Measurements from ENCODE around the gene ARHGAP6.
"Not testable (repeated sequence)": the region's sequence is repeated elsewhere in the genome, so short reads cannot be mapped to it uniquely, and the experiment has no call there.

Gene ARHGAP6

DNA sequence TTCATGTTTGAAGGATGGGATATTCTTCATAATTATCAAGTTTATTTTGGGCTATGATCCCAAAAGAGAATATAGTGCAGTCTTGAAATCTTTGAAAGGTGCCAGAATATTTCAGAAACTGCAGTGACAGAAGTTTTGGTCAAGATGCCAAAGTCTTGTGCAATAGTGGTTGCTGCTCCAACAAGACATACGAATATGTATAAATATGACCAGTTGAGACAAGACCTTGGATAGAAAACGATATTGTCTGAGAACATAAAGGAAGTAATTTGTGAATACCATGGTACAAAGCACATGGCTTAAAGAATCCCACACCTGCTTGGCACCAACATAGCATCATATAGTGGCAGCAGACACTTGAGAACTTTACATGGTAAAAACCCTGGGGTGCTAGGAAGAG, 421.1 kb downstream of the ARHGAP6 start:
- DNase-seq (ENCODE audit: low spot score), result no peak

DNA sequence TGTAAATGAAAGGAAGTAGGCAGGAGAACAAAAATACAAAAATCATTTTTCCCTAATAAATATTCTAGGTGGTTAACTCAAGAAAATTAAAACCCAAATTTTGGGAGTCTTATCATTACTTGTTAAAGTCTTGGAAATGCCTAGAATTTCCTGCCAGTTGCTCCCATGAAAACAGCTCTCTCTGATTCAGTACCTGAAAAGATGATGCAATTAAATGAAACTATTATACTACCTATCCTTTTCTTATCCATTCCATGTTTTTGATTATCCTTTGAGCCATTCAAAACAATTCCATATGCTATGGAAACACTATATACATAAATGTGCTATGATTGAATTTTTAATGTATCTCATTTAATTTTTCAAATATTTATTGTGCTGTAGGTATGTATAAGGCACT, 423.0 kb downstream of the ARHGAP6 start:
- DNase-seq (ENCODE audit: low spot score), result no peak

DNA sequence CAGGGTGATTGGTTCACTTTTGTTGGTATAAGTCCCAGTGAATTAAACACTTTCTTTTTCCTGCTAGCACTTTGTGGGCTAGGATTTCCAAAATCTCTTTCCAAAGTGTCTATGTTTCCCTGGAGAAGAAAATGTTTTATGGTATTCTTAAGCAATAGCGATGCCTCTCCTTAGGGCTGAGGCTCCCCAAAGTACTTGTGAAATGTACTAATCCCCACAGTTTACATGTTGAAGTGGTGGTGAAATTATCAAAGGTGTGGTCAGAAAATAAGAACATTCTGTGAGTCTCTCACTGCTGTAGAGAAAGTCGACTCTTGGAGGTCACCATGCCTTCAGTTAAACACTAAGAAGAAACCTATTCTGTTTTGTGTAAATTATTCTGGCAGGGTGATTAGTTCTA, 424.0 kb downstream of the ARHGAP6 start:
- no peak for DNase-seq (ENCODE audit: low spot score)

- no peak for DNase-seq (ENCODE audit: low spot score)
Observed at GRCh38 chrX:11239230-11239629, 426.5 kb downstream of the ARHGAP6 start.

- DNase-seq (ENCODE audit: low spot score), result not testable (repeated sequence)
Observed at GRCh38 chrX:11235377-11235776, 430.3 kb downstream of the ARHGAP6 start.

DNA sequence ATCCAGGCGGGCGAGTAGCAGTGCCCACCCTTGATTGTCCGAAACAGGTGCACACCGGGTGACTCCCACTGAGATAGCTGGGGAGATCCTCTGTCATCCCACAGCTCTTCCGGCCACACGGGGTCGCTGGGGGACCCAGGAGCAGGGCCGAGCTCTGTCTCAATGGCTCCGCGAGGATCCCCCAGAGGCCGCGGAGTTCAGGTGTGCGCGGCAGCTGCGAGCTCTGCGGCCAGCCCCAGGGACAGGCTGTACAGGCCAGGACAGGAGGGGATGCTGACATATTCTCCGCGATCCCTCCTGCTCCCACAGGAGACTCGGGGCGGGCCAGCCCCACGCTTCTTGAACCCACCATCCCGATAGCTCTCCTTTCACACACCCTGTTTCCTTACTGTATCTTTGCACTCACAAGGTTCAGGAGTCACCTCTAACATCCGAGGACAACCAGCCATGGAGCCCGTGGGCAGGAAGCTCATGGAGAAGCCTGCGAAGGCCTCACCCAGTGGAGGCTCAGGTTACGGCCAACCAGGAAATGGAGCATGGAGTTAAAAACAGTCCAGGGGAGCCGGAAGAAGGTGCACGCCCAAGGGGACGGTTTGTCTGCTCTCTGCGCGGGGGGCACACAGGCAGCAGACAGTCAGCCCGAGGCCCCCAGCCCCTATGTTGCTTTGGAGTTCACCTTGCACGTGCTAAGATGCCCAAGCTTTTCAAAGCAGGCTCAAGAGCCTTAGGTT, 450.4 kb downstream of the ARHGAP6 start:
- DNase-seq (ENCODE audit: low spot score), result no peak

DNA sequence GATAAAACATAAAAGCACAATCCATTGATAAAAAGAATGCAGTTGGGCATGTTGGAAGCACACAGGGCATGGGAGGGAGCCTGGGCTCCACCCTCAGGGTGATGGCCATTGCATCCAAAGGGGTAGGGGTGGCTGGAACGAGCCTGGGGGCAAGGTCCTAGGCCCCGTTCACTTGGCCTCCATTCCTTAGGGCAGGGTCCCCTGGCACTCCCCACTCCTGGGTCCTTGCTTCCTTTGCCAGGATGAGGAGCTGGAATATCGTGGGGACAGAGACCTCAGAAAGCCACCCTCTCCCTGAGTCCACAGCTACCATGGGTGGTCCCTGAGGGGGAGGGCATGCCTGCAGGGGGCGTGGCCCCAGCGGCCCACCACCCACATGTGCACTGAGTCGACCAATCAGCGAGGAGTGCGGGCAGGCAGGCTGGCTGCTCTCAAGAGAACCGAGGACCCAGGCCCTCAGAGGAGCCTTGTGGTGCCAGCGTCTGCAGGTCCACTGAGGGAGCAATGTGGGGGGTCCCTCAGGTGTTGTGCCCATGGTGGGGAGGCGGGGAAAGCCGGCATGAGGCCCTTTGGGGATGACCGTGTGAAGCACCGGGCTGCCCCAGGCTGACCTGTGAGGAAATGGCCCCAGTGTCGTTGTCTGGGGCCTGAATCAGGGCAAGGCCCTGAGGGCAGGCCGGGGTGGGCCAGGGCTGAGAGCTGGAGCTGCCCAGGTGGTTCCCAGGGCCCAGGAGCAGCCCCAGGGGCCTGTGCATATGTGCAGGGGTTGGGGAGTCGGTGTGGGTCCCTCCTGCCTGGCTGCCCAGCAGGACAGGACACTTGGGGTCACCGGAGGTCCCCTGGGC, 451.2 kb downstream of the ARHGAP6 start:
- no peak for DNase-seq (ENCODE audit: low spot score)

GRCh38 chrX:11212741-11213140, 453.0 kb downstream of the ARHGAP6 start:
- no peak for DNase-seq (ENCODE audit: low spot score)

DNA sequence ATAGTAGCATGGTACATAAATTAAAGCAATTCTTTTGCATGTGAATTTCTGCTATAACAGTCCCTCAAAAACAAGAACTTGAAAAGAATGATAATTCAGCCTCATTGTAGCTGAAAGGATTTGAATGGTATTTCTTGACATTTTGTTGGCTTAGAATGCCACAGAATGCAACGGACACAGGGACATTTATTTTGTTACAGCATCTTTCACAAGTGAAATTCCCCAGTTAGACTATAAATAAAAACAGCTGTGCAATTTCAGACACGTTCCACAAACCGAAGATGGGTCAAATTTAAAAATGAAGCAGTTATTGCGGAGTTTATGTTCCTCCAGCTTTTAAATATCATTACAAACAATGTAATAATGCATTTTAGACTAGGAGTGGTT, 455.3 kb downstream of the ARHGAP6 start:
- DNase-seq (ENCODE audit: low spot score), result no peak

DNA sequence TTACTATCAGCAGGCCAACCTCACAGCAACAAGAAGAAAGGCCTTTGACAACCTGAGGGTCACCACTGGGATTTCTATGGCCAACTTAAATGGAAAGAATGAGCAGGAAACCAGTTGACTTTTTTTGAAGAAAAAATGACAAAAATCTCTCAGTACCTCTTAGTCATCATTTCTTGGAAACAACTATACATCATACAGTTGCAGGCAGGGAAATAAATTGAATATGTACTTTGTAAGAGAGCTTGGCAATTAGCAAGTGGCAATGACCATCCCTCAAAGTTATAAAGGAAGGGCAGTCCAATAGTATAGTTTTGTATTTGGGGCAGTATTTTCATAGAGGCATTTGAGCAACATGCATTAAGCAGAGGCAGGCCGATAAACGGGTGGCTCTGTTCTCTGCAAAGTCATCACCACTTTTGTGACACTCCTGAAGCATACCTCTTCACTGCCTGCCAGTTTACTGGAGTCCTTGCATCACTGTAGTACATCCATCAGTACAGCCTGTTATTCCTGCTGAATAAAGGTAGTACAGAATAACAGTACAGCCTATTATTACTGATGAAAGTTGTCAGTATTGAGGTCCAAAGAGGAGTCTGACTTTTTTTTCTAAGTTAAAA, 455.8 kb downstream of the ARHGAP6 start:
- DNase-seq (ENCODE audit: low spot score), result no peak

- no peak for DNase-seq (ENCODE audit: low spot score)
Observed at GRCh38 chrX:11206716-11207115, 459.0 kb downstream of the ARHGAP6 start.

DNA sequence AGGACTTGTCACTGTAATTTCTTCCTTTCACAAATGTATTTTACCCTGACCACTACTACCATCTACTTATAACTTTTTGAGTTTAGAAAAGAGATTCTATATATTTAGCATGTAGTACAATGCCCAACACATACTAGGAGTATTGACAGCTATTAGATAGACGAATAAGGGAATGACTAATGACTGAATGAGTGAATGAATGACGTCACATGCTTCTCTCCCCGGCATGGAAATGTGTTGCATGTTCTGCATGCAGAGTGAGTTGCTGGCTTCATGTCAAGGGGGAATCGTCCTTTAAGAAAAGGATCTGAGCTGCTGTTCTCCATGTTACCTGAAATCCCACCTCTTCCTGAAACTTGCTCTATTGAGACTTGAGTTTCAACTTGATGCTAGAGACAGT, 459.9 kb downstream of the ARHGAP6 start:
- DNase-seq (ENCODE audit: low spot score), result no peak

- DNase-seq (ENCODE audit: low spot score), result no peak
Observed at GRCh38 chrX:11197671-11198070, 468.0 kb downstream of the ARHGAP6 start.

GRCh38 chrX:11196476-11196875, 469.2 kb downstream of the ARHGAP6 start:
- DNase-seq (ENCODE audit: low spot score), result no peak

DNA sequence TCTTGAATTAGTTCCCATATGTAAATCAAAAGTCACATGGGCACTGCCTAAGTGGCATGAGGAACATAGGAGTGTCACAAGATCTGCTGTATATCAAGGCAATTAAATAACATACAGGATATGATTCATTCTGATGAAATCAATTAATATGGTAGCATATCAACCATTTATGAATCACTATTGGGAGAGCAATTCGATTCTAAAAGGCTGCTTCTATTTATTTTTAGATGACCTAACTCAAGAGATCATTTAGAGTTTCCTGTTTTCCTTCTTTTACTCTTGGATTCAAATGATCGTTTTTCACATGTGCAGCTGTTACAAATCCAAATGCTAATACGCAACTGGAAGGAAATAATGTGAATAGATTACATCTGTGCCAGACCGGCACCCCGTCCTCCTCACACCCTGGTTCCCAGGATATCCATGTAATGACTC, 472.7 kb downstream of the ARHGAP6 start:
- no peak for DNase-seq (ENCODE audit: low spot score)

- no peak for DNase-seq (ENCODE audit: low spot score)
Observed at GRCh38 chrX:11190745-11191510, 474.8 kb downstream of the ARHGAP6 start.

GRCh38 chrX:11189097-11189496, 476.6 kb downstream of the ARHGAP6 start:
- no peak for DNase-seq (ENCODE audit: low spot score)

- no peak for DNase-seq (ENCODE audit: low spot score)
Observed at GRCh38 chrX:11188664-11189063, 477.1 kb downstream of the ARHGAP6 start.

- no peak for DNase-seq (ENCODE audit: low spot score)
Observed at GRCh38 chrX:11187001-11187400, 478.7 kb downstream of the ARHGAP6 start.

GRCh38 chrX:11185861-11186260, 479.9 kb downstream of the ARHGAP6 start:
- DNase-seq (ENCODE audit: low spot score), result no peak

DNA sequence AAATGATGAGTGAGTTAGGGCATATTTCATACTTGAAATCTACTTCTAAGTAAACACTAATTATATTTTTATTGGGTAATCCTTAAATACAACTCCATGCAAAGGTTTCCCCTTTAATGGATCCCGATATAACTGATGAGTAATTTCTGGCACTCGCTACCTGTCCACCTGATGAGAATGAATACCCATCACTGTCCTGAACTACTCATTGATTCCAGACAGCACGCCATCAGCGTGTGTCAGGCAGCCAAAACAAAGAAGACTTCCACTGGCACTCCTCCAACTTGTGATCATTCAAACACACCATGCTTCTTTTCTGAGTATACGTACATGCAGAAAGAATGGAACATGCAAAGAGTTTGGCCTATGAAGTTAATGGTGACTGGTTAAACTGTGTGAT, 485.1 kb downstream of the ARHGAP6 start:
- DNase-seq (ENCODE audit: low spot score), result no peak

GRCh38 chrX:11172415-11172814, 493.3 kb downstream of the ARHGAP6 start:
- DNase-seq (ENCODE audit: low spot score), result no peak

Measured in NAMALWA (cell line).